Nephron (organoid): ENCODE data around the gene CDC37.

Experiments
- H3K27ac Mint-ChIP-seq, 3 experiments: 2 replicates each; pipeline ENCODE4 v1.8.0; 2020; ENCODE audit warnings: mixed read lengths in 3 of 3, mild to moderate bottlenecking in 2 of 3, moderate library complexity in 1 of 3
- H3K27me3 Mint-ChIP-seq: 2 replicates; pipeline ENCODE4 v1.8.0; 2021; ENCODE audit warnings: low read depth, mild to moderate bottlenecking, moderate library complexity, mixed read lengths
- H3K36me3 Mint-ChIP-seq: 2 replicates; pipeline ENCODE4 v1.8.0; 2020; ENCODE audit warnings: low read depth, mixed read lengths
- H3K4me1 Mint-ChIP-seq: 2 replicates; pipeline ENCODE4 v1.8.0; 2020; ENCODE audit warnings: mixed read lengths
- H3K4me3 Mint-ChIP-seq, 3 experiments: 2 replicates each; pipeline ENCODE4 v1.8.0; 2020; ENCODE audit warnings: mild to moderate bottlenecking in 3 of 3, mixed read lengths in 3 of 3, moderate library complexity in 2 of 3
- H3K9me3 Mint-ChIP-seq: 2 replicates; pipeline ENCODE4 v1.8.0; 2020; ENCODE audit warnings: mixed read lengths
- TF ChIP-seq, protein P1 (sequence below), 3 experiments: fragments of 200-600 bp; sonication (generic); IDR thresholded peaks; one replicate each; pipeline ENCODE4 v1.5.0; 2021; ENCODE audit warnings: antibody characterized with exemption in 3 of 3; ENCODE audit not compliant: unreplicated experiment in 3 of 3

Gene CDC37

GRCh38 chr19:10403137-10404021, at the start of gene CDC37:
Gene CDC37 (minus strand): TSS chr19:10403542. CDS start chr19:10403479, 63 bp downstream.
- Mint-ChIP-seq H3K36me3 (peaks cover 6% of the 10 kb centered on the region), H3K9me3 (no peaks in the 10 kb centered on the region), H3K27ac (peak within 1 kb of the TSS; percentile 81 to 89 (median 88)), H3K27me3 (peaks cover 48% of the 10 kb centered on the region), H3K4me3 (peak within 1 kb of the TSS; percentile 98 to 99 (median 99)), H3K4me1 (peaks cover 22% of the 10 kb centered on the region)
- TF ChIP-seq, protein P1, sequence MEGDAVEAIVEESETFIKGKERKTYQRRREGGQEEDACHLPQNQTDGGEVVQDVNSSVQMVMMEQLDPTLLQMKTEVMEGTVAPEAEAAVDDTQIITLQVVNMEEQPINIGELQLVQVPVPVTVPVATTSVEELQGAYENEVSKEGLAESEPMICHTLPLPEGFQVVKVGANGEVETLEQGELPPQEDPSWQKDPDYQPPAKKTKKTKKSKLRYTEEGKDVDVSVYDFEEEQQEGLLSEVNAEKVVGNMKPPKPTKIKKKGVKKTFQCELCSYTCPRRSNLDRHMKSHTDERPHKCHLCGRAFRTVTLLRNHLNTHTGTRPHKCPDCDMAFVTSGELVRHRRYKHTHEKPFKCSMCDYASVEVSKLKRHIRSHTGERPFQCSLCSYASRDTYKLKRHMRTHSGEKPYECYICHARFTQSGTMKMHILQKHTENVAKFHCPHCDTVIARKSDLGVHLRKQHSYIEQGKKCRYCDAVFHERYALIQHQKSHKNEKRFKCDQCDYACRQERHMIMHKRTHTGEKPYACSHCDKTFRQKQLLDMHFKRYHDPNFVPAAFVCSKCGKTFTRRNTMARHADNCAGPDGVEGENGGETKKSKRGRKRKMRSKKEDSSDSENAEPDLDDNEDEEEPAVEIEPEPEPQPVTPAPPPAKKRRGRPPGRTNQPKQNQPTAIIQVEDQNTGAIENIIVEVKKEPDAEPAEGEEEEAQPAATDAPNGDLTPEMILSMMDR (IDR thresholded peaks at IDR 0.05; ENCODE audit: unreplicated experiment in 3 of 3): no peak

- H3K27me3 Mint-ChIP-seq: peaks cover 12% of the 10 kb centered on the region
- H3K27ac Mint-ChIP-seq: no peak overlapping the region
- no peak overlapping the region for H3K4me3 Mint-ChIP-seq
- no peaks in the 10 kb centered on the region for H3K9me3 Mint-ChIP-seq
- no peaks in the 10 kb centered on the region for H3K36me3 Mint-ChIP-seq
- H3K4me1 Mint-ChIP-seq: peaks cover 10% of the 10 kb centered on the region
- TF ChIP-seq, protein P1 (IDR thresholded peaks at IDR 0.05; ENCODE audit: unreplicated experiment in 3 of 3): no peak
Measured at GRCh38 chr19:10450853-10451609, 47.7 kb upstream of the CDC37 start.

DNA sequence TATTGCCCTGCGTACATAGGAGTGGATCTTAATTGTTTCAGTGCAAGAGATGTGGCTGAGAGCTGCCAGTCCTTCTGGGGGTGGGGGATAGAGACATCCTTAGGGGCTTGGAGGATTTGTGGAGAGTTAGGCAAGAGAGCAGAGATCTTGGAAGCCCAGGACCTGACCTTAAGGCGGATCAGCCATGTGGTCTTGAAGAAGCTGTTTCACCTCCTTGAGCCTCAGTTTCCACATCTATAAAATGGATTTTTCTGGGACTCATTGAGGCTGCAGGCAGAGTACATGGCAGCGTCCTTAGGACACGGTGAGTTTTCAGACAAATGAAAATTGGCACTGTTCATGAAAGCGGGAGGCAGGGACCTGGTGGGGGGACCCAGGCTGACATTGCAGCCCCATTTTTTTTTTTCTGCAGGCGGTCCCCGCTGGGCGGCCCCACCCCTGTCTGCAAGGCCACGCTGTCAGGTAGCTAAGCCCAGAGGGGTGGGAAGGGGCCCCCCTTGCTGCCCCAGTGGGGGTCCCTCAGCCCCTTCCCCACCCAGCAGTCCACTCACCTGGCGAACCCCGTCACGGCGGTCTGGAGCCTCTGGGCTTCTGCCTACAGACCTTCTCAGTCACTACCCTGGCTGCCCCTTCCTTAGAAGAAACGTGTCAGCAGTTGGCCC, 47.0 kb upstream of the CDC37 start:
- H3K4me3 Mint-ChIP-seq: no peak overlapping the region
- no peaks in the 10 kb centered on the region for H3K36me3 Mint-ChIP-seq
- TF ChIP-seq, protein P1 (IDR thresholded peaks at IDR 0.05; ENCODE audit: unreplicated experiment in 3 of 3): no peak
- H3K27ac Mint-ChIP-seq: no peak overlapping the region
- no peaks in the 10 kb centered on the region for H3K9me3 Mint-ChIP-seq
- H3K27me3 Mint-ChIP-seq: peaks cover 12% of the 10 kb centered on the region
- peaks cover 10% of the 10 kb centered on the region for H3K4me1 Mint-ChIP-seq

DNA sequence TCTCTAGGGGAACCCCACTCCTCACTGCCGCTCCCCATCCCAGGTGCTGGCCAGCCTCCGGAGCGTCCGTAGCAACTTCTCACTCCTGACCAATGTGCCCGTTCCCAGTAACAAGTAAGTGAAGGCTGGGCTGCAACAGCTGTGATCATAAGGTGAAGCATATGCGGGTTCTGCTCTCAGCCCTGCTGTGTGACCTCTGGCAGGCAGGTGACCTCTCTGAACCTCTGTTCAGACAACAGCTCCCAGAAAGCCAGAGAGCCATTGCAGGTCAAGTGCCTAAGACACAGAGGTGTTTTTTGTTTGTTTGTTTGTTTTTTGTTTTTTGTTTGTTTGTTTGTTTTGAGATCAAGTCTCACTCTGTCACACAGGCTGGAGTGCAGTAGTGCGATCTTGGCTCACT, 45.7 kb upstream of the CDC37 start:
- Mint-ChIP-seq H3K27me3 (peaks cover 12% of the 10 kb centered on the region), H3K27ac (no peak overlapping the region), H3K4me1 (peaks cover 10% of the 10 kb centered on the region), H3K36me3 (no peaks in the 10 kb centered on the region), H3K4me3 (no peak overlapping the region), H3K9me3 (no peaks in the 10 kb centered on the region)
- TF ChIP-seq, protein P1 (IDR thresholded peaks at IDR 0.05; ENCODE audit: unreplicated experiment in 3 of 3): no peak

DNA sequence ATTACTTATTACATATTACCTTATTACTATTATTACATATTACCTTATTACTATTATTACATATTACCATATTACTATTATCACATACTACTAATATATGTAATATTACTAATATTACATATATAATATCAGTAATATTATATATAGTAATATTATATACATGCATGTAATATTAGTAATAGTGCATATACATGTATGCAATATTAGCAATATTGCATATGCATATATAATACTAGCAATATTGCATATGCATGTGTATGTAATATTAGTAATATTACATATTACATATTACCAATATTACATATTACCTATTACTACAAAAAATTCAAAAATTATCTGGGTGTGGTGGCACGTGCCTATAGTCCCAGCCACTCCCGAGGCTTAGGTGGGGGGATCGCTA, 39.4 kb upstream of the CDC37 start:
- Mint-ChIP-seq H3K36me3 (no peaks in the 10 kb centered on the region), H3K4me1 (no peaks in the 10 kb centered on the region), H3K27me3 (no peaks in the 10 kb centered on the region), H3K4me3 (no peak overlapping the region), H3K9me3 (no peaks in the 10 kb centered on the region), H3K27ac (no peak overlapping the region)
- TF ChIP-seq, protein P1 (IDR thresholded peaks at IDR 0.05; ENCODE audit: unreplicated experiment in 3 of 3): no peak
